Endothelial cell of umbilical vein (primary cell): ENCODE results near the gene ACP4. TPM values are rescaled to one million over a fixed set of nuclear protein-coding genes. Genes with fewer than 3 reads are reported as not detected.

Experiments used
- BruUV-seq: library from RNA; stranded (reverse); fragments of 400-500 nt; replicated peaks from 2 replicates; lab custom pipeline; 2021; lab: Mats Ljungman, UMichigan
- CTCF ChIA-PET: fragments of 300-600, 350-600 bp; sonication (Branson Sonifier 250); formaldehyde crosslinking; loops from one replicate; lab custom pipeline; 2021; ENCODE audit warnings: antibody characterized with exemption, inconsistent platforms; lab: Charles Lee
- POLR2A ChIA-PET: fragments of 300-600, 350-600 bp; sonication (Branson Sonifier 250); formaldehyde crosslinking; loops from one replicate; lab custom pipeline; 2021; ENCODE audit warnings: antibody characterized with exemption, inconsistent platforms; lab: Charles Lee
- DNase-seq: peaks from one replicate; pipeline ENCODE4 v3.0.0-alpha.2; 2011; ENCODE audit warnings: low read depth, low spot score
- FAIRE-seq: peaks from 2 replicates; lab custom pipeline; 2011; peaks lifted over from hg19 to GRCh38; lab: Jason Lieb, UNC
- H2AFZ ChIP-seq: 2 replicates; pipeline ENCODE4 v1.6.0; 2012; ENCODE audit warnings: low read depth, low read length, control low read depth, inconsistent platforms
- H3K27ac ChIP-seq: 2 replicates; pipeline ENCODE4 v1.5.1; 2011; ENCODE audit warnings: low read depth, mild to moderate bottlenecking, control low read depth, low read length, moderate library complexity; ENCODE audit not compliant: insufficient read depth
- H3K27me3 ChIP-seq, 2 experiments: 2 replicates each; pipeline versions ENCODE4 v1.6.0 to v1.6.1; 2011; ENCODE audit warnings: low read length in 2 of 2, mixed read lengths in 1 of 2; ENCODE audit not compliant: control insufficient read depth in 2 of 2, insufficient read depth in 2 of 2
- H3K36me3 ChIP-seq, 2 experiments: 2 replicates in 1 of 2; 3 replicates in 1 of 2; pipeline ENCODE4 v1.5.1; 2011; ENCODE audit warnings: low read length in 2 of 2, mild to moderate bottlenecking in 1 of 2, moderate library complexity in 1 of 2; ENCODE audit not compliant: control insufficient read depth in 2 of 2, insufficient read depth in 2 of 2; ENCODE audit errors: extremely low read depth in 1 of 2
- H3K4me1 ChIP-seq: 3 replicates; pipeline ENCODE4 v1.5.1; 2011; ENCODE audit warnings: mild to moderate bottlenecking, low read length; ENCODE audit not compliant: control insufficient read depth, insufficient read depth; ENCODE audit errors: extremely low read depth
- H3K4me2 ChIP-seq: 2 replicates; pipeline ENCODE4 v1.6.1; 2011; ENCODE audit warnings: low read length, control low read depth, mixed read lengths; ENCODE audit not compliant: insufficient read depth
- H3K4me3 ChIP-seq, 3 experiments: fragments of 200-600 bp in 1 of 3; sonication (generic), shearing (Covaris generic) in 1 of 3; replicated peaks in 1 of 3; 2 replicates each; pipeline ENCODE4 v1.5.1; 2011 to 2016; ENCODE audit warnings: control low read depth in 3 of 3, low read length in 3 of 3, mild to moderate bottlenecking in 2 of 3, inconsistent platforms in 1 of 3, low read depth in 1 of 3, moderate library complexity in 1 of 3; ENCODE audit not compliant: insufficient read depth in 1 of 3
- H3K79me2 ChIP-seq: 2 replicates; pipeline ENCODE4 v1.6.0; 2012; ENCODE audit warnings: low read length, inconsistent platforms; ENCODE audit not compliant: control insufficient read depth, insufficient read depth
- H3K9ac ChIP-seq: replicated peaks from 2 replicates; pipeline ENCODE3; 2011; ENCODE audit warnings: low read length, control low read depth; ENCODE audit not compliant: insufficient read depth; ENCODE audit errors: extremely low read depth
- H3K9me1 ChIP-seq: replicated peaks from 3 replicates; pipeline ENCODE4 v1.6.0; 2011; ENCODE audit warnings: mild to moderate bottlenecking, low read length; ENCODE audit not compliant: control insufficient read depth, insufficient read depth; ENCODE audit errors: extremely low read depth
- H3K9me3 ChIP-seq: replicated peaks from 2 replicates; pipeline ENCODE4 v1.5.1; 2012; ENCODE audit warnings: low read length, inconsistent platforms; ENCODE audit not compliant: control insufficient read depth, insufficient read depth
- H4K20me1 ChIP-seq: replicated peaks from 2 replicates; pipeline ENCODE3; 2011; ENCODE audit warnings: mild to moderate bottlenecking, low read length; ENCODE audit not compliant: control insufficient read depth, insufficient read depth; ENCODE audit errors: extremely low read depth
- EZH2 ChIP-seq: IDR thresholded peaks from 2 replicates; pipeline ENCODE4 v1.6.1; 2012; ENCODE audit warnings: borderline replicate concordance, low read depth, mild to moderate bottlenecking, moderate library complexity, low read length, inconsistent platforms; ENCODE audit not compliant: severe bottlenecking
- FOS ChIP-seq: IDR thresholded peaks from 2 replicates; pipeline ENCODE4 v1.6.1; 2011; ENCODE audit warnings: mild to moderate bottlenecking, low read length, moderate library complexity, borderline replicate concordance; ENCODE audit not compliant: insufficient read depth
- GATA2 ChIP-seq: IDR thresholded peaks from 2 replicates; pipeline ENCODE4 v1.7.0; 2011; ENCODE audit warnings: low read depth, mild to moderate bottlenecking, moderate library complexity, mixed read lengths, low read length; ENCODE audit not compliant: insufficient read length, insufficient read depth
- JUN ChIP-seq: IDR thresholded peaks from 2 replicates; pipeline ENCODE4 v1.6.1; 2011; ENCODE audit warnings: borderline replicate concordance, low read depth; ENCODE audit not compliant: insufficient read length, insufficient read depth
- MYC ChIP-seq: IDR thresholded peaks from one replicate; pipeline ENCODE4 v1.6.1; 2011; ENCODE audit warnings: mild to moderate bottlenecking, low read depth, low read length
- POLR2A ChIP-seq: IDR thresholded peaks from 2 replicates; pipeline ENCODE4 v1.6.1; 2012; ENCODE audit warnings: low read depth, mild to moderate bottlenecking, control low read depth, low read length
- POLR2AphosphoS5 ChIP-seq: IDR thresholded peaks from 2 replicates; pipeline ENCODE4 v1.6.1; 2012; ENCODE audit warnings: low read depth, mild to moderate bottlenecking, control low read depth, low read length, moderate library complexity; ENCODE audit not compliant: insufficient read depth
- dilution Hi-C: fragments of 300-500 bp; cut with MboI; formaldehyde crosslinking; loops from one replicate; pipeline ENCODE4 v1.15.0; 2019; ENCODE audit warnings: low sequenced_read_pairs; ENCODE audit not compliant: extremely low pct_ligation_motif_present
- intact Hi-C: fragments of 100-400 bp; cut with micrococcal nuclease; formaldehyde crosslinking; loops from one replicate; pipeline ENCODE4 v1.10.0; 2022
- polyA plus RNA-seq, 4 experiments: library from polyadenylated mRNA; depleted of rRNA in 3 of 4; stranded (reverse) in 3 of 4; unstranded in 1 of 4; fragments of >200 nt; gene quantifications; 2 replicates each; pipeline versions ENCODE4 v1.2.1 to v1.2.3, GENCODE V29; 2011 to 2012; ENCODE audit warnings: missing spikeins in 1 of 4
- total RNA-seq: library from RNA; stranded (reverse); gene quantifications from 2 replicates; pipeline ENCODE4 v1.2.3, GENCODE V29; 2021
- TF ChIP-seq, protein P1 (sequence below), 2 donors: IDR thresholded peaks; 1 replicate in 1 of 2; 2 replicates in 1 of 2; pipeline ENCODE4 v1.5.1; 2011; ENCODE audit warnings: low read length in 2 of 2, mild to moderate bottlenecking in 2 of 2, moderate library complexity in 2 of 2, control low read depth in 1 of 2, inconsistent platforms in 1 of 2, low read depth in 1 of 2; ENCODE audit not compliant: insufficient read depth in 1 of 2; ENCODE audit errors: extremely low read depth in 1 of 2
- TF ChIP-seq, protein P2 (sequence below): IDR thresholded peaks from 2 replicates; pipeline ENCODE4 v1.6.1; 2011; ENCODE audit not compliant: insufficient read depth, insufficient read length

The ACP4 gene
- total and polyA plus RNA-seq, 2 donors (not counting 3 experiments of a cell fraction or from before 2014, with no cell fraction given), result not detected

DNA sequence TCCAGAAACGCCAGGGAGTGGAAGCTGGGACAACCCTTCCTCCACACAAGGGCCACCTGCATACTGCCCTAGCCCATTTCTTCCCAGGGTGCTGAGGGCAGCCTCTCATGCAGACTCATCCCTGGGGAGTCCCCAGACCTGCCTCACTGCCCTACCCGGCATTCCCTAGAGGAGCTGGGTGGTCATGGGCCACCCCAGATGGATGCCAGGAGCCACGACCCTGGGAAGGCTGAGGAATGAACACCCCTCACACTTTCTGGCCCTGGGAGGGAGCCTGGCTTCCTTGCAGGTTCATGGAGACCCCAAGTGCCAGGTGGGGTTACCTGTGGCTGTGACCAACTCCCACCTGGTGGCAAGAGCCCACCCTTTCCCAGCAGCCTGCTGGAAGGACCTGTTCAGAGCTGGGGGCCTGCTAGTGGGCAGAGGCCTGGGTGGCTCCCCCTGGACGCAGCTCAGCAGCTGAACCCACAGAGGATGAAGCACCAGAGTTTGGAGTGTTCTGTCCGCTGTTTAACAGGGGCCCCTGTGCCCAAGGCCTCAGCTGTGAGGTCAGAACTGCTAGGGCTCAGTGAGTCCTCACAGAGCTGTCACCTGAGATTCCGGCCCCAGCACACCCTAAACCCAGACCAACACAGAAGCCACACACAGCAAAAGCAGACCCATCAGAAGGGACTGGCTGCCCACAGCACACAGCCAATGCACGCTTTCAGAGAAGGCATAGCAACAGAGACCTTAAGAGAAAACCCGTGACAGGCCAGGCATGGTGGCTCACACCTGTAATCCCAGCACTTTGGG lies 6.6 kb downstream of the ACP4 start:
- Histone ChIP-seq H2AFZ (no peak overlapping the region), H3K9me3 (no peaks in the 10 kb centered on the region), H3K79me2 (peaks cover 24% of the 10 kb centered on the region), H3K4me2 (no peak overlapping the region), H3K27ac (no peak overlapping the region), H4K20me1 (no peaks in the 10 kb centered on the region), H3K27me3 (no peaks in the 10 kb centered on the region), H3K9ac (no peak overlapping the region), H3K9me1 (no peaks in the 10 kb centered on the region), H3K36me3 (peaks cover 15 to 22% of the 10 kb centered on the region in 2 experiments), H3K4me3 (no peak overlapping the region), H3K4me1 (no peaks in the 10 kb centered on the region)
- BruUV-seq, result no TSS peak
- no peak for FAIRE-seq
- no peak for DNase-seq
- dilution Hi-C loops (no loop called here), intact Hi-C loops (no loop called here)
- TF ChIP-seq MYC, result no peak
- no peak for TF ChIP-seq GATA2
- no peak for TF ChIP-seq POLR2A
- TF ChIP-seq POLR2AphosphoS5, result no peak
- TF ChIP-seq, protein P1, sequence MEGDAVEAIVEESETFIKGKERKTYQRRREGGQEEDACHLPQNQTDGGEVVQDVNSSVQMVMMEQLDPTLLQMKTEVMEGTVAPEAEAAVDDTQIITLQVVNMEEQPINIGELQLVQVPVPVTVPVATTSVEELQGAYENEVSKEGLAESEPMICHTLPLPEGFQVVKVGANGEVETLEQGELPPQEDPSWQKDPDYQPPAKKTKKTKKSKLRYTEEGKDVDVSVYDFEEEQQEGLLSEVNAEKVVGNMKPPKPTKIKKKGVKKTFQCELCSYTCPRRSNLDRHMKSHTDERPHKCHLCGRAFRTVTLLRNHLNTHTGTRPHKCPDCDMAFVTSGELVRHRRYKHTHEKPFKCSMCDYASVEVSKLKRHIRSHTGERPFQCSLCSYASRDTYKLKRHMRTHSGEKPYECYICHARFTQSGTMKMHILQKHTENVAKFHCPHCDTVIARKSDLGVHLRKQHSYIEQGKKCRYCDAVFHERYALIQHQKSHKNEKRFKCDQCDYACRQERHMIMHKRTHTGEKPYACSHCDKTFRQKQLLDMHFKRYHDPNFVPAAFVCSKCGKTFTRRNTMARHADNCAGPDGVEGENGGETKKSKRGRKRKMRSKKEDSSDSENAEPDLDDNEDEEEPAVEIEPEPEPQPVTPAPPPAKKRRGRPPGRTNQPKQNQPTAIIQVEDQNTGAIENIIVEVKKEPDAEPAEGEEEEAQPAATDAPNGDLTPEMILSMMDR (IDR thresholded peaks at IDR 0.05; ENCODE audit: extremely low read depth in 1 of 2, insufficient read depth in 1 of 2, low read depth in 1 of 2, low read length in 2 of 2), result no peak
- TF ChIP-seq FOS, result no peak
- no peak for TF ChIP-seq EZH2
- TF ChIP-seq, protein P2, sequence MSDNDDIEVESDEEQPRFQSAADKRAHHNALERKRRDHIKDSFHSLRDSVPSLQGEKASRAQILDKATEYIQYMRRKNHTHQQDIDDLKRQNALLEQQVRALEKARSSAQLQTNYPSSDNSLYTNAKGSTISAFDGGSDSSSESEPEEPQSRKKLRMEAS, result no peak
- no peak for TF ChIP-seq JUN
- CTCF ChIA-PET, result interaction anchor here (1.9 kb wide), 1 partner anchor 13 kb away, joined by 7 read pairs; no protein-coding TSS in a partner anchor
- POLR2A ChIA-PET, result interaction anchor here (2.1 kb wide), 1 partner anchor 8 kb away, joined by 6 read pairs; no protein-coding TSS in a partner anchor
